ENCODE results near the gene CUL1. TPM values are rescaled to one million over a fixed set of nuclear protein-coding genes. Genes with fewer than 3 reads are reported as not detected.
A peak's percentile ranks its signal among the peaks of the same experiment; 100 is the strongest.

CUL1 gene
- total and polyA plus RNA-seq, 7 experiments from 2014 or later: 39.0 to 74.0 (median 53.6) TPM

DNA sequence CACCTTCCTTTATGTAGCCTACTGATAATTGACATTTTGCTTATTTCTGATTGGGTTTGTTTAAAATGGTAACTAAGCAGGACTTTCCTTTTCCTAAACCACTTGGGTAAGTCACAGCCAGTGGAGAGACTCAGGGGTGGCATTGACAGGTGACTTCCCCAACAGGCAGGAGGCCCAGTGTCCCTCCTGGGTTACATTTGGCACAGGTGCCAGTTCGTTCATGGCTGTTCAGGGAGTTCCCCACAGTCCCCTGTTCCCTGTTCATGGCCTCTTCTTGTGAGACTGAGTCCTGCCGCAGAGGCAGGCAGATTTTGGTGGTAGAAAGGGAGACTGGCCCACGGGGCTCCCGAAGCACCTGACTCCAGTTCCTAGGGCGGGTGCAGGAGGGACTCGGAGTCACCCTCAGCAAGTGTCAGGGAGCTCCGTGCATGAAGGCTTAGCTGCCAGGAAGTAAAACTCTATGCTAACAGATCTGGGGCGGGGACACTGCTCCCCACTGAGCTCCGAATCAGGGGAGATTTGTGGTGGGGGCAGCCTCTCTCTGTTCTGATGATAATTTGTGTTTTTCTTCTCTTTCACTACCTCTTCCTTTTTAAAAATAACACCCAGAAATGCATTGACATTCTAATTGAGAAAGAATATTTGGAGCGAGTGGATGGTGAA lies 101.3 kb downstream of the CUL1 start:
- Histone ChIP-seq H3K27ac (ENCODE audit: low read depth, low read length) (no peak overlapping the region), H3K9me3 (ENCODE audit: control insufficient read depth in 2 of 3, low read length in 3 of 3) (no peaks in the 10 kb centered on the region), H3K36me3 (ENCODE audit: control insufficient read depth in 2 of 3, insufficient read depth in 3 of 3, low read length in 3 of 3) (peaks cover 26 to 56% (median 30%) of the 10 kb centered on the region in 3 experiments), H3K4me3 (ENCODE audit: low read length) (no peak overlapping the region), H3K27me3 (ENCODE audit: control insufficient read depth in 2 of 2, insufficient read depth in 2 of 2, low read length in 2 of 2) (no peaks in the 10 kb centered on the region), H3K4me1 (ENCODE audit: control insufficient read depth in 2 of 2, insufficient read depth in 2 of 2, low read length in 2 of 2) (no peaks in the 10 kb centered on the region)
- no peaks in the 10 kb centered on the region for H3K27me3 Mint-ChIP-seq
- peak overlapping the region in 3 of 9 donors; percentile 23 to 62 (median 43) for H3K27ac Mint-ChIP-seq
- intact Hi-C loops (cut with micrococcal nuclease): no loop called here
- ATAC-seq (no peak), DNase-seq (no peak)
- no peak overlapping the region for H3K4me3 Mint-ChIP-seq
- peaks cover 10 to 52% (median 24%) of the 10 kb centered on the region in 5 donors for H3K36me3 Mint-ChIP-seq
- H3K9me3 Mint-ChIP-seq: no peaks in the 10 kb centered on the region
- no peaks in the 10 kb centered on the region for H3K4me1 Mint-ChIP-seq
- CTCF ChIA-PET: no interaction called here
- POLR2A ChIA-PET: no interaction called here

DNA sequence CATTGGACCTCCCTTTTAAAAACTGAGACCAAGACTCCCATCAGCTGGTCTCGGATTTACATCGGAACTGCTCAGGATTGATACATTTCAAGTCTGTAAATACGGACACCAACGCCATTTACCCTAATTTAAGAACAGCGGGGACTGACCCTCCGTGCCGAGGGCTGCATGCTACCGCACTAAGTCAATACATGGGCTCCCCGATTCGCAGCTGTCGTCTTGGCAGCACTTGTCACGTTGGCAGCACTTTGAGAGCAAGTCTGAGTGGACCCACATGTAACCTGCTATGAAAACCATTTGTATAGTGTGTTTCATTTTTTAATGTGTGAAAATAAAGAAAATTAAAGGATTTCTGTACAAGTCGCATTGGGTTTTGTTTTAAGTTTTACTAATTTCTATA lies 102.0 kb downstream of the CUL1 start:
- H3K36me3 Mint-ChIP-seq: peaks cover 10 to 54% (median 25%) of the 10 kb centered on the region in 5 donors
- H3K27ac Mint-ChIP-seq: no peak overlapping the region

DNA sequence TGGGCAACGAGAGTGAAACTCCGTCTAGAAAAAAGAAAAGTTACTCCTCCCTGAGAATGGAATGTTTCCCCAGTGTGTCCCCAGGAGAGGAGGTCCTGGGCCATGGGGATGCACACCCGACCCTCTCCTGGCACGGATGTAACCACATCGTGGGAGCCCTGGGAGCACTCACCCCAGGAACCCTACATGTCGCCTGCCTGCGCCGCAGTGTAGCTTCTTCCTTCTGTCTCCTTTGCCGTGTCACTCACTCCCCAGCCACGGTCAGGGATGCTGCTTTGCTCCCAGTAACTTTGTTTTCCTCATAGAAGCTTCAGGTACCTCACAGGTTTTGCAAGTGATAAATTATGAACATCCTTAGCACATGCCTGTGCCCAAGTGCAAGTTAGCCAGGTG lies 103.4 kb downstream of the CUL1 start:
- intact Hi-C loops (cut with micrococcal nuclease): no loop called here
- no peaks in the 10 kb centered on the region for H3K27me3 ChIP-seq (ENCODE audit: control insufficient read depth in 2 of 2, insufficient read depth in 2 of 2, low read length in 2 of 2)
- DNase-seq (peak in 1 of 9 donors; percentile 3), ATAC-seq (no peak)
- Mint-ChIP-seq H3K4me3 (no peak overlapping the region), H3K27ac (peak overlapping the region in 1 of 9 donors; percentile 17), H3K9me3 (no peaks in the 10 kb centered on the region), H3K4me1 (no peaks in the 10 kb centered on the region), H3K36me3 (peaks cover 10 to 63% (median 24%) of the 10 kb centered on the region in 5 donors), H3K27me3 (no peaks in the 10 kb centered on the region)
- no peaks in the 10 kb centered on the region for H3K9me3 ChIP-seq (ENCODE audit: control insufficient read depth in 2 of 3, low read length in 3 of 3)
- ChIA-PET POLR2A (no interaction called here), CTCF (no interaction called here)
- H3K36me3 ChIP-seq (ENCODE audit: control insufficient read depth in 2 of 3, insufficient read depth in 3 of 3, low read length in 3 of 3): peaks cover 22 to 53% (median 26%) of the 10 kb centered on the region in 3 experiments
- H3K27ac ChIP-seq (ENCODE audit: low read depth, low read length): no peak overlapping the region
- H3K4me3 ChIP-seq (ENCODE audit: low read length): no peak overlapping the region
- no peaks in the 10 kb centered on the region for H3K4me1 ChIP-seq (ENCODE audit: control insufficient read depth in 2 of 2, insufficient read depth in 2 of 2, low read length in 2 of 2)

More for the DNA sequence above, 102.0 kb downstream of the CUL1 start:
- no peaks in the 10 kb centered on the region for H3K9me3 ChIP-seq (ENCODE audit: control insufficient read depth in 2 of 3, low read length in 3 of 3)
- Mint-ChIP-seq H3K27me3 (no peaks in the 10 kb centered on the region), H3K9me3 (no peaks in the 10 kb centered on the region), H3K4me1 (no peaks in the 10 kb centered on the region), H3K4me3 (no peak overlapping the region)
- no peak for ATAC-seq
- no peak for DNase-seq
- peaks cover 26 to 56% (median 30%) of the 10 kb centered on the region in 3 experiments for H3K36me3 ChIP-seq (ENCODE audit: control insufficient read depth in 2 of 3, insufficient read depth in 3 of 3, low read length in 3 of 3)
- intact Hi-C loops (cut with micrococcal nuclease): no loop called here
- ChIA-PET CTCF (no interaction called here), POLR2A (no interaction called here)
- no peak overlapping the region for H3K27ac ChIP-seq (ENCODE audit: low read depth, low read length)
- H3K4me1 ChIP-seq (ENCODE audit: control insufficient read depth in 2 of 2, insufficient read depth in 2 of 2, low read length in 2 of 2): no peaks in the 10 kb centered on the region
- no peaks in the 10 kb centered on the region for H3K27me3 ChIP-seq (ENCODE audit: control insufficient read depth in 2 of 2, insufficient read depth in 2 of 2, low read length in 2 of 2)
- no peak overlapping the region for H3K4me3 ChIP-seq (ENCODE audit: low read length)

DNA sequence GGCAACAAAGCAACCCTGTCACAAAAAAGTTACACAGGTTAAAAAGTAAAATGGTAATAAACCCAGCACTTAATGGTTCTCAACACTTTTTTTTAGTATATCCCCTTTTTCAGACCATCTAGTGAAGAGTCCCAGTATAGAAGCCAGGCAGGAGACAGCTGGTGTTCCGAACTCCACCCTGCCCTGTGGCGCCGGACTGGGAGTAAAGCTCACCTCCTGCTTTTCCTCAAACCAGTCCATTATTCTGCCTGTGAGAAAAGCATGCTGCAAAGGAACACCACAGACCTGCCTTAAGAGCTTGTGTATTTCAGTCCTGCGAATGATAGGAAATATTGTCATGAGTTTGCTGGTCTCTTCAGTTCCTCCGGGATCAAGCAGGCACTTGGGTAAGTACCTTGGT lies 104.4 kb downstream of the CUL1 start:
- H3K36me3 Mint-ChIP-seq: peaks cover 10 to 67% (median 24%) of the 10 kb centered on the region in 5 donors
- H3K27ac Mint-ChIP-seq: peak overlapping the region in 1 of 9 donors; percentile 22
- no peaks in the 10 kb centered on the region for H3K9me3 Mint-ChIP-seq
- ATAC-seq (no peak), DNase-seq (peak in 1 of 9 donors; percentile 9)
- no peaks in the 10 kb centered on the region for H3K27me3 Mint-ChIP-seq
- intact Hi-C loops (cut with micrococcal nuclease): no loop called here
- H3K36me3 ChIP-seq (ENCODE audit: control insufficient read depth in 2 of 3, insufficient read depth in 3 of 3, low read length in 3 of 3): peaks cover 19 to 50% (median 22%) of the 10 kb centered on the region in 3 experiments
- no peak overlapping the region for H3K27ac ChIP-seq (ENCODE audit: low read depth, low read length)
- H3K4me3 ChIP-seq (ENCODE audit: low read length): no peak overlapping the region
- ChIA-PET CTCF (no interaction called here), POLR2A (no interaction called here)
- H3K27me3 ChIP-seq (ENCODE audit: control insufficient read depth in 2 of 2, insufficient read depth in 2 of 2, low read length in 2 of 2): no peaks in the 10 kb centered on the region
- no peaks in the 10 kb centered on the region for H3K9me3 ChIP-seq (ENCODE audit: control insufficient read depth in 2 of 3, low read length in 3 of 3)
- no peak overlapping the region for H3K4me3 Mint-ChIP-seq
- no peaks in the 10 kb centered on the region for H3K4me1 Mint-ChIP-seq
- H3K4me1 ChIP-seq (ENCODE audit: control insufficient read depth in 2 of 2, insufficient read depth in 2 of 2, low read length in 2 of 2): no peaks in the 10 kb centered on the region

DNA sequence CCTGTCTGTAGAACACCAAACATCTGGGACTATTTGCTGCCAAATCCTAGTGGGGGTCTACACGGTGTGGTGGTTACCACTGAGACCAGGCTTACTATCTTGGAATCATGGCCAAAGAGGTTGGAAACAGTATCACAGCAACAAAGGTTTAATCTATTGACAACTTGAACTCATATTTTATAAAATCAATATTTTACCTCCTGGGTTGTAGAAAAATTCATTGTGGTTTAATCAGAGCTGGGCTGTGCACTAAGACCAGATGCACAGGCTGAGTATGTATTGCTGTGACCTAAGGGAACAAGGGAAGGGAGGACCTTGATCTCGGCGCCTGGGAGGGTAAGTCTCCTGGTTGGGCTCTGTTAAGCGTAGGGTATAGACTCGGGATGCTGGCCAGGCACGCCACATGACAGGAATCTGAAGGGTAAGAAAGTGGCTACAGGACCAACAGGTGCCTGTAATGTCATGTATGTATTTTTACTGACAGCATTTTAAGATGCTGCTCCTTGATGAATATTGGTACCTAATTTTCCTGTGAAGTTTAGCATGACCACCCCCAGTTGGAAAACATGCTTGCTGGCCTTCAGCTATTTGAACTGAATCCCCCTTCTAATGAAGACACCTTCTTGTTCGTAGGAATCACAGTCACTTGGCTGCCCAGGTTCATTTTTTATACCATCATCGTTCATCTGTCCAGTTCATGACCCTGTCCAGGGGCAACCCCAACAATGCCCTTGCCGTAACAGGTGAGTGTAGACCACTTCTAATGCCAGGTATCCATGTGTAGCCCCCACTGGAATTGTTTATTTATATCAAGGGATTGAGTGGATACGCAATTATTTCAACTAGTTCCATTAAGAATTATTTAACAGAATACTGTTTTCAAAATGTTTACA lies 105.9 kb downstream of the CUL1 start:
- ChIA-PET POLR2A (interaction anchor here (0.7 kb wide), 1 partner anchor 31 kb away, joined by 3 read pairs; no protein-coding TSS in a partner anchor), CTCF (interaction anchor here (0.8 kb wide), 1 partner anchor 78 kb away, joined by 3 read pairs; no protein-coding TSS in a partner anchor)
- peak overlapping the region in 3 of 9 donors; percentile 12 to 33 (median 21) for H3K27ac Mint-ChIP-seq
- DNase-seq (no peak), ATAC-seq (no peak)
- peaks cover 7 to 39% (median 13%) of the 10 kb centered on the region in 3 experiments for H3K36me3 ChIP-seq (ENCODE audit: control insufficient read depth in 2 of 3, insufficient read depth in 3 of 3, low read length in 3 of 3)
- H3K4me1 ChIP-seq (ENCODE audit: control insufficient read depth in 2 of 2, insufficient read depth in 2 of 2, low read length in 2 of 2): no peaks in the 10 kb centered on the region
- no peaks in the 10 kb centered on the region for H3K9me3 Mint-ChIP-seq
- intact Hi-C loops (cut with micrococcal nuclease): no loop called here
- H3K4me3 Mint-ChIP-seq: no peak overlapping the region
- H3K27me3 Mint-ChIP-seq: no peaks in the 10 kb centered on the region
- H3K36me3 Mint-ChIP-seq: peaks cover 10 to 62% (median 16%) of the 10 kb centered on the region in 5 donors
- H3K4me3 ChIP-seq (ENCODE audit: low read length): no peak overlapping the region
- no peaks in the 10 kb centered on the region for H3K9me3 ChIP-seq (ENCODE audit: control insufficient read depth in 2 of 3, low read length in 3 of 3)
- H3K4me1 Mint-ChIP-seq: no peaks in the 10 kb centered on the region
- no peaks in the 10 kb centered on the region for H3K27me3 ChIP-seq (ENCODE audit: control insufficient read depth in 2 of 2, insufficient read depth in 2 of 2, low read length in 2 of 2)
- no peak overlapping the region for H3K27ac ChIP-seq (ENCODE audit: low read depth, low read length)

DNA sequence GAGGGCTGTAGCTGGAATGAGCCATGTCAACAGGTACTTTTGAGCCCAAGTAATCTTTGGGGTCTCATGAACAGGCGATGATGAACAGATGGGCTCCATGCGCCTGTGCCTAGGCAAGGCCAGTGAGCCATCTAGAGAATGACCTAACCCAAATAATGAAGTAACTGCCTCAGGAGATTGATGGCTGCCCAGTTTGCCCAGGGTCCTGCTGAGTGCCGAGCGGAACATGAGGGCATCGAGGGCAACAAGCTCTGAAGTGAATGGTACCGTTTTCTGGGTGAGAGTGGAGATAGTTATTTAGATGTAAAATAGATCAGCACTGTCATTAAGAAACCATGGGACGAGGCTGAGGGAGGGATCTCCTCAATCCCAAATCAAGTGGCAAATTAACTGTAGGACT lies 107.5 kb downstream of the CUL1 start:
- peaks cover 0 to 32% (median 7%) of the 10 kb centered on the region in 3 experiments for H3K36me3 ChIP-seq (ENCODE audit: control insufficient read depth in 2 of 3, insufficient read depth in 3 of 3, low read length in 3 of 3)
- Mint-ChIP-seq H3K4me3 (no peak overlapping the region), H3K4me1 (no peaks in the 10 kb centered on the region), H3K27ac (peak overlapping the region in 5 of 9 donors; percentile 4 to 75 (median 42)), H3K27me3 (no peaks in the 10 kb centered on the region), H3K9me3 (no peaks in the 10 kb centered on the region), H3K36me3 (peaks cover 4 to 58% (median 18%) of the 10 kb centered on the region in 5 donors)
- H3K27ac ChIP-seq (ENCODE audit: low read depth, low read length): no peak overlapping the region
- no peaks in the 10 kb centered on the region for H3K27me3 ChIP-seq (ENCODE audit: control insufficient read depth in 2 of 2, insufficient read depth in 2 of 2, low read length in 2 of 2)
- H3K9me3 ChIP-seq (ENCODE audit: control insufficient read depth in 2 of 3, low read length in 3 of 3): no peaks in the 10 kb centered on the region
- intact Hi-C loops (cut with micrococcal nuclease): no loop called here
- no peaks in the 10 kb centered on the region for H3K4me1 ChIP-seq (ENCODE audit: control insufficient read depth in 2 of 2, insufficient read depth in 2 of 2, low read length in 2 of 2)
- ChIA-PET POLR2A (no interaction called here), CTCF (no interaction called here)
- H3K4me3 ChIP-seq (ENCODE audit: low read length): no peak overlapping the region
- ATAC-seq (no peak), DNase-seq (no peak)

Measured in naive thymus-derived CD4-positive, alpha-beta T cell (primary cell).